ENCODE data around the gene STMND1.

STMND1 gene

DNA sequence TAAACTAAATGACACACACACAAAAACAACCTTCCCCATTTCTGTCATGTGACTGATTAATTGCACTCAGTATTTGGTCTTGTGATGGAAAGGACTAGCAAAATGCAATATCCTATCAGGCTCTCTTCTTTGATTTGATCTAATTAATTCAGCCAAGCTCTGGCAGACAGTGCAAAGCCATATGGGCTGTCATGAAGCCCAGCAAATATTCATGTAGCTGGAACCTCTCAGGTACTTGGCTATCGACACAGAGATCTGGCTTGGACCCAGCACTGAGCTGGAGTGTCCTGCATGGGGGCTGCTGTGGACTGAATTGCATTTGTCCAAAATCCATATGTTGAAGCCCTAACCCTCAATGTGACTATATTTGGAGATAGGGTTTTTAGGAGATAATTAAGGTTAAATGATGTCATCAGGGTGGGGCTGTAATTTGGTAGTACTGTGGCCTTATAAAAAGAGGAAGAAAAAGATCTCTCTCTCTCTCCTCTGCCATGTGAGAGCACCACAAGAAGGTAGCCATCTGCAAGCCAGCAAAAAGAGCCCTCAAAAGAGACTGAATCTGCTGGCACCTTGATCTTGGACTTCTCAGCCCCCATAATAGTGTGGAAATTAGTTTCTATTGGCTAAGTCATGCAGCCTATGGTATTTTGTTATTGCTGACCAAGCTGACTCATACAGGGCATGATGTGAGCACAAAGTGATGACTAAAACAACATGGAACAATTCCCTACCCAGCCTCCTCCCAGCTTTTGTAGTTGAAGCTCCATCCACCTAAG lies 77.1 kb downstream of the STMND1 start:
- Histone ChIP-seq H3K56ac (ENCODE audit: low read length) (no peak overlapping the region), H3K79me1 (ENCODE audit: low read length) (no peaks in the 10 kb centered on the region), H3K4me3 (ENCODE audit: low read length) (no peak overlapping the region), H2BK15ac (replicated peaks; ENCODE audit: low read depth) (no peak overlapping the region), H4K8ac (ENCODE audit: low read depth, low read length) (no peak overlapping the region), H3K18ac (ENCODE audit: low read length) (no peak overlapping the region), H3K79me2 (ENCODE audit: control insufficient read depth, insufficient read depth, low read length) (no peaks in the 10 kb centered on the region), H3K27ac (ENCODE audit: low read depth, low read length) (no peak overlapping the region), H3K27me3 (ENCODE audit: insufficient read depth, low read length, poor library complexity) (no peaks in the 10 kb centered on the region), H2AK5ac (ENCODE audit: low read length) (no peak overlapping the region), H3K4me1 (ENCODE audit: control insufficient read depth, low read depth, low read length) (no peaks in the 10 kb centered on the region), H4K5ac (ENCODE audit: low read length) (no peak overlapping the region), H2BK120ac (ENCODE audit: low read depth, low read length) (no peak overlapping the region), H2BK5ac (ENCODE audit: low read length) (no peak overlapping the region), H3K36me3 (ENCODE audit: control insufficient read depth, insufficient read depth, low read length) (no peaks in the 10 kb centered on the region), H3K4me2 (ENCODE audit: low read length) (no peak overlapping the region), H3K4ac (ENCODE audit: low read depth, low read length) (no peak overlapping the region), H3K23ac (ENCODE audit: low read length) (no peak overlapping the region), H3K9ac (ENCODE audit: low read length) (no peak overlapping the region)
- no peak for DNase-seq
- no CpG with 5 or more reads among the region's 1 CpG for WGBS (ENCODE audit: extremely low coverage, insufficient coverage, low lambda C conversion rate)

GRCh38 chr6:17179530-17180073 lies 77.8 kb downstream of the STMND1 start:
- Histone ChIP-seq H4K8ac (ENCODE audit: low read depth, low read length) (no peak overlapping the region), H2BK15ac (replicated peaks; ENCODE audit: low read depth) (no peak overlapping the region), H3K23ac (ENCODE audit: low read length) (no peak overlapping the region), H3K4ac (ENCODE audit: low read depth, low read length) (no peak overlapping the region), H3K27me3 (ENCODE audit: insufficient read depth, low read length, poor library complexity) (no peaks in the 10 kb centered on the region), H3K79me1 (ENCODE audit: low read length) (no peaks in the 10 kb centered on the region), H3K4me3 (ENCODE audit: low read length) (no peak overlapping the region), H2BK5ac (ENCODE audit: low read length) (no peak overlapping the region), H3K56ac (ENCODE audit: low read length) (no peak overlapping the region), H3K79me2 (ENCODE audit: control insufficient read depth, insufficient read depth, low read length) (no peaks in the 10 kb centered on the region), H2BK120ac (ENCODE audit: low read depth, low read length) (no peak overlapping the region), H3K9ac (ENCODE audit: low read length) (no peak overlapping the region), H3K27ac (ENCODE audit: low read depth, low read length) (no peak overlapping the region), H3K18ac (ENCODE audit: low read length) (no peak overlapping the region), H4K5ac (ENCODE audit: low read length) (no peak overlapping the region), H2AK5ac (ENCODE audit: low read length) (no peak overlapping the region), H3K4me1 (ENCODE audit: control insufficient read depth, low read depth, low read length) (no peaks in the 10 kb centered on the region), H3K36me3 (ENCODE audit: control insufficient read depth, insufficient read depth, low read length) (no peaks in the 10 kb centered on the region), H3K4me2 (ENCODE audit: low read length) (no peak overlapping the region)
- no CpG with 5 or more reads among the region's 5 CpGs for WGBS (ENCODE audit: extremely low coverage, insufficient coverage, low lambda C conversion rate)
- DNase-seq, result no peak

Data from mesendoderm (in vitro differentiated cells).